Chondrocyte (in vitro differentiated cells): ENCODE results near the gene FAR2. TPM values are rescaled to one million over a fixed set of nuclear protein-coding genes. Genes with fewer than 3 reads are reported as not detected.
A peak's percentile ranks its signal among the peaks of the same experiment; 100 is the strongest.

ENCODE experiments used
- DNase-seq: peaks from one replicate; pipeline ENCODE4 v3.0.0; 2021; ENCODE audit warnings: mixed read lengths, low spot score
- H3K27ac Mint-ChIP-seq: one replicate; pipeline ENCODE4 v1.8.0; 2021; ENCODE audit warnings: mild to moderate bottlenecking, moderate library complexity, mixed read lengths; ENCODE audit not compliant: unreplicated experiment
- H3K27me3 Mint-ChIP-seq: 2 replicates; pipeline ENCODE4 v1.8.0; 2021; ENCODE audit warnings: low read depth, mixed read lengths
- H3K36me3 Mint-ChIP-seq: 2 replicates; pipeline ENCODE4 v1.8.0; 2021; ENCODE audit warnings: low read depth, mixed read lengths
- H3K4me1 Mint-ChIP-seq: 2 replicates; pipeline ENCODE4 v1.8.0; 2021; ENCODE audit warnings: low read depth, mild to moderate bottlenecking, mixed read lengths
- H3K4me3 Mint-ChIP-seq: one replicate; pipeline ENCODE4 v1.8.0; 2021; ENCODE audit warnings: mild to moderate bottlenecking, moderate library complexity, mixed read lengths; ENCODE audit not compliant: unreplicated experiment
- H3K9me3 Mint-ChIP-seq: 2 replicates; pipeline ENCODE4 v1.8.0; 2021; ENCODE audit warnings: low read depth, mixed read lengths
- long read RNA-seq: library from polyadenylated mRNA; stranded (forward); transcript quantifications from one replicate; pipeline ENCODE4 v2.0.0, GENCODE V29; 2021
- total RNA-seq: library from RNA; stranded (reverse); gene quantifications from 3 replicates; pipeline ENCODE4 v1.2.1, GENCODE V29; 2021
- TF ChIP-seq, protein P1 (sequence below): fragments of 200-600 bp; sonication (generic); IDR thresholded peaks from 2 replicates; pipeline ENCODE4 v1.5.0; 2021; ENCODE audit warnings: antibody characterized with exemption, mild to moderate bottlenecking, moderate library complexity

The FAR2 gene
- total RNA-seq: 11.1 to 19.6 TPM (median 19.3 TPM) in 3 replicates
- long read RNA-seq, transcript FAR2-202 (12 exons, 3,616 nt): major isoform, 27 of 38 reads
- long read RNA-seq, partial matches to known transcripts: 1 of 38 reads
- long read RNA-seq, other reads (novel, unspliced or antisense): 10 of 38 reads

- peaks cover 25% of the 10 kb centered on the region for H3K4me1 Mint-ChIP-seq
- TF ChIP-seq, protein P1, sequence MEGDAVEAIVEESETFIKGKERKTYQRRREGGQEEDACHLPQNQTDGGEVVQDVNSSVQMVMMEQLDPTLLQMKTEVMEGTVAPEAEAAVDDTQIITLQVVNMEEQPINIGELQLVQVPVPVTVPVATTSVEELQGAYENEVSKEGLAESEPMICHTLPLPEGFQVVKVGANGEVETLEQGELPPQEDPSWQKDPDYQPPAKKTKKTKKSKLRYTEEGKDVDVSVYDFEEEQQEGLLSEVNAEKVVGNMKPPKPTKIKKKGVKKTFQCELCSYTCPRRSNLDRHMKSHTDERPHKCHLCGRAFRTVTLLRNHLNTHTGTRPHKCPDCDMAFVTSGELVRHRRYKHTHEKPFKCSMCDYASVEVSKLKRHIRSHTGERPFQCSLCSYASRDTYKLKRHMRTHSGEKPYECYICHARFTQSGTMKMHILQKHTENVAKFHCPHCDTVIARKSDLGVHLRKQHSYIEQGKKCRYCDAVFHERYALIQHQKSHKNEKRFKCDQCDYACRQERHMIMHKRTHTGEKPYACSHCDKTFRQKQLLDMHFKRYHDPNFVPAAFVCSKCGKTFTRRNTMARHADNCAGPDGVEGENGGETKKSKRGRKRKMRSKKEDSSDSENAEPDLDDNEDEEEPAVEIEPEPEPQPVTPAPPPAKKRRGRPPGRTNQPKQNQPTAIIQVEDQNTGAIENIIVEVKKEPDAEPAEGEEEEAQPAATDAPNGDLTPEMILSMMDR: no peak
Observed at GRCh38 chr12:29148911-29149690, at the start of gene FAR2. FAR2 (plus strand) TSS chr12:29149278; CDS start chr12:29270450, 121,172 bp downstream.

GRCh38 chr12:29102741-29103140 lies 46.3 kb upstream of the FAR2 start:
- no peak overlapping the region for H3K4me3 Mint-ChIP-seq
- H3K9me3 Mint-ChIP-seq: peaks cover 9% of the 10 kb centered on the region
- H3K27me3 Mint-ChIP-seq: peaks cover 1% of the 10 kb centered on the region
- no peak for DNase-seq
- peaks cover 2% of the 10 kb centered on the region for H3K36me3 Mint-ChIP-seq
- no peaks in the 10 kb centered on the region for H3K4me1 Mint-ChIP-seq
- no peak overlapping the region for H3K27ac Mint-ChIP-seq
- TF ChIP-seq, protein P1: no peak

More at GRCh38 chr12:29148911-29149690, at the start of gene FAR2:
- no peaks in the 10 kb centered on the region for H3K9me3 Mint-ChIP-seq
- peak within 1 kb of the TSS; percentile 96 for H3K4me3 Mint-ChIP-seq
- H3K27me3 Mint-ChIP-seq: no peaks in the 10 kb centered on the region
- DNase-seq: no peak
- peak within 1 kb of the TSS; percentile 92 for H3K27ac Mint-ChIP-seq
- no peaks in the 10 kb centered on the region for H3K36me3 Mint-ChIP-seq

DNA sequence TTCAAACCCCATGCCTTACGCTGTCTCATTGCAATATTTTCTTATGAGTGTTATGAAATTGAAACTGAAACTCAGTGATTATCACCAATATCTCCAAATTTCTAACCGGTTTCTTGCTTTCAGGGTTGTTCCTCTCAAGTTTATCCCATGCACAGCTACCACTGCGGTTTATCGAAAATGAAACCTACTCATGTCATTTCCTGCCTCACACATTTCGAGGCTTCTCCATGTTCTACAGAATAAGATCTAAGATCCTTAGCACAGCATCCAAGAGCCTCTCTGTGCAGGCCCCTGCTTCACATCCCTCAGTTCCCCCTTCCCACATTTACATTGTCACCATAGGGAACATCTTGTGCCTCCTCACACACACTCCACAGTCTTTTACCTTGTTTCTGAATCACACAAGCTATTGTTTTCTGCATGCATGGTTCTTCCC lies 45.5 kb upstream of the FAR2 start:
- Mint-ChIP-seq H3K36me3 (peaks cover 2% of the 10 kb centered on the region), H3K4me3 (no peak overlapping the region), H3K27ac (no peak overlapping the region), H3K9me3 (peaks cover 10% of the 10 kb centered on the region), H3K4me1 (no peaks in the 10 kb centered on the region), H3K27me3 (peaks cover 1% of the 10 kb centered on the region)
- TF ChIP-seq, protein P1: no peak
- no peak for DNase-seq

GRCh38 chr12:29104516-29104915 lies 44.6 kb upstream of the FAR2 start:
- peaks cover 1% of the 10 kb centered on the region for H3K27me3 Mint-ChIP-seq
- H3K4me3 Mint-ChIP-seq: no peak overlapping the region
- TF ChIP-seq, protein P1: no peak
- H3K36me3 Mint-ChIP-seq: peaks cover 10% of the 10 kb centered on the region
- no peaks in the 10 kb centered on the region for H3K4me1 Mint-ChIP-seq
- peaks cover 14% of the 10 kb centered on the region for H3K9me3 Mint-ChIP-seq
- no peak for DNase-seq
- no peak overlapping the region for H3K27ac Mint-ChIP-seq

- peaks cover 5% of the 10 kb centered on the region for H3K4me1 Mint-ChIP-seq
- H3K9me3 Mint-ChIP-seq: peaks cover 40% of the 10 kb centered on the region
- H3K27ac Mint-ChIP-seq: no peak overlapping the region
- peaks cover 15% of the 10 kb centered on the region for H3K36me3 Mint-ChIP-seq
- H3K4me3 Mint-ChIP-seq: no peak overlapping the region
- H3K27me3 Mint-ChIP-seq: no peaks in the 10 kb centered on the region
- TF ChIP-seq, protein P1: no peak
- no peak for DNase-seq
Observed at GRCh38 chr12:29110506-29111442, 38.3 kb upstream of the FAR2 start.
